ENCODE measurements around the gene KIAA1671. TPM values are rescaled to one million over a fixed set of nuclear protein-coding genes. Genes with fewer than 3 reads are reported as not detected.

The KIAA1671 gene
- polyA plus RNA-seq, 3 donors: not detected

DNA sequence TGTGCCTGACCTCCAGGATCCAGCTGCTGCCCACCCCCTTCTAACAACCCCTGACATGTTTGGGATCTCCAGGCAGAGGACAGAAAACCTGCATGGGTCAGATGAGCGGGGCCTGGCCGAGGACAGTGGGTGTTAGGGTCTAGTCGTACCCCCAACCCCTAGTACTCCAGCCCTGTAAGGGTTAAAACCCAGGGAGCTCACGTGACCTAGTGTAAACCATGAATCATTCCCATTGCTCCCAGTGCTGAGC, 158.0 kb downstream of the KIAA1671 start:
- no peaks in the 10 kb centered on the region for H3K79me2 ChIP-seq (ENCODE audit: insufficient read depth, low read length)
- no peak overlapping the region for H3K27ac ChIP-seq (ENCODE audit: low read depth in 1 of 2, low read length in 2 of 2)
- H3K36me3 Mint-ChIP-seq: peaks cover 0 to 5% of the 10 kb centered on the region in 2 donors
- H4K20me1 ChIP-seq (ENCODE audit: insufficient read depth, low read length): no peaks in the 10 kb centered on the region
- peaks cover 0 to 17% (median 10%) of the 10 kb centered on the region in 7 donors for H3K9me3 Mint-ChIP-seq
- peaks cover 31 to 48% (median 36%) of the 10 kb centered on the region in 3 donors for H3K27me3 Mint-ChIP-seq (ENCODE audit: low read depth in 3 of 3)
- H3K9me3 ChIP-seq (replicated peaks in 1 of 2; ENCODE audit: control insufficient read depth in 1 of 2, insufficient read depth in 1 of 2, low read length in 2 of 2): peaks cover 8 to 10% of the 10 kb centered on the region in 2 donors
- H2AFZ ChIP-seq (ENCODE audit: insufficient read depth, low read depth, low read length, poor library complexity, severe bottlenecking): no peak overlapping the region
- H3K4me3 ChIP-seq (replicated peaks in 1 of 3; ENCODE audit: low read depth in 2 of 3, low read length in 3 of 3): no peak overlapping the region
- no peak overlapping the region for H3K9ac ChIP-seq (ENCODE audit: insufficient read depth, low read length, poor library complexity, severe bottlenecking)
- peaks cover 8 to 37% of the 10 kb centered on the region in 2 donors for H3K27me3 ChIP-seq (ENCODE audit: control insufficient read depth in 2 of 2, insufficient read depth in 2 of 2, low read length in 2 of 2)
- TF ChIP-seq, protein P1, sequence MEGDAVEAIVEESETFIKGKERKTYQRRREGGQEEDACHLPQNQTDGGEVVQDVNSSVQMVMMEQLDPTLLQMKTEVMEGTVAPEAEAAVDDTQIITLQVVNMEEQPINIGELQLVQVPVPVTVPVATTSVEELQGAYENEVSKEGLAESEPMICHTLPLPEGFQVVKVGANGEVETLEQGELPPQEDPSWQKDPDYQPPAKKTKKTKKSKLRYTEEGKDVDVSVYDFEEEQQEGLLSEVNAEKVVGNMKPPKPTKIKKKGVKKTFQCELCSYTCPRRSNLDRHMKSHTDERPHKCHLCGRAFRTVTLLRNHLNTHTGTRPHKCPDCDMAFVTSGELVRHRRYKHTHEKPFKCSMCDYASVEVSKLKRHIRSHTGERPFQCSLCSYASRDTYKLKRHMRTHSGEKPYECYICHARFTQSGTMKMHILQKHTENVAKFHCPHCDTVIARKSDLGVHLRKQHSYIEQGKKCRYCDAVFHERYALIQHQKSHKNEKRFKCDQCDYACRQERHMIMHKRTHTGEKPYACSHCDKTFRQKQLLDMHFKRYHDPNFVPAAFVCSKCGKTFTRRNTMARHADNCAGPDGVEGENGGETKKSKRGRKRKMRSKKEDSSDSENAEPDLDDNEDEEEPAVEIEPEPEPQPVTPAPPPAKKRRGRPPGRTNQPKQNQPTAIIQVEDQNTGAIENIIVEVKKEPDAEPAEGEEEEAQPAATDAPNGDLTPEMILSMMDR (IDR thresholded peaks at IDR 0.05): no peak
- H3K4me1 ChIP-seq (ENCODE audit: control insufficient read depth in 1 of 2, insufficient read depth in 2 of 2, low read length in 2 of 2): peaks cover 4 to 5% of the 10 kb centered on the region in 2 donors
- intact Hi-C loops (cut with micrococcal nuclease): no loop called here
- no CpG with 5 or more reads among the region's 4 CpGs for WGBS (ENCODE audit: insufficient coverage)
- DNase-seq: no peak
- peak overlapping the region in 1 of 7 donors; percentile 43 for H3K27ac Mint-ChIP-seq
- peak overlapping the region in 1 of 2 donors; percentile 76 for H3K4me3 Mint-ChIP-seq
- H3K4me1 Mint-ChIP-seq: peaks cover 11% of the 10 kb centered on the region
- H3K4me2 ChIP-seq (replicated peaks; ENCODE audit: extremely low read depth, low read length, poor library complexity, severe bottlenecking): peak overlapping the region; percentile 37
- H3K36me3 ChIP-seq (replicated peaks in 1 of 2; ENCODE audit: control insufficient read depth in 1 of 2, insufficient read depth in 2 of 2, low read length in 2 of 2): no peaks in the 10 kb centered on the region

DNA sequence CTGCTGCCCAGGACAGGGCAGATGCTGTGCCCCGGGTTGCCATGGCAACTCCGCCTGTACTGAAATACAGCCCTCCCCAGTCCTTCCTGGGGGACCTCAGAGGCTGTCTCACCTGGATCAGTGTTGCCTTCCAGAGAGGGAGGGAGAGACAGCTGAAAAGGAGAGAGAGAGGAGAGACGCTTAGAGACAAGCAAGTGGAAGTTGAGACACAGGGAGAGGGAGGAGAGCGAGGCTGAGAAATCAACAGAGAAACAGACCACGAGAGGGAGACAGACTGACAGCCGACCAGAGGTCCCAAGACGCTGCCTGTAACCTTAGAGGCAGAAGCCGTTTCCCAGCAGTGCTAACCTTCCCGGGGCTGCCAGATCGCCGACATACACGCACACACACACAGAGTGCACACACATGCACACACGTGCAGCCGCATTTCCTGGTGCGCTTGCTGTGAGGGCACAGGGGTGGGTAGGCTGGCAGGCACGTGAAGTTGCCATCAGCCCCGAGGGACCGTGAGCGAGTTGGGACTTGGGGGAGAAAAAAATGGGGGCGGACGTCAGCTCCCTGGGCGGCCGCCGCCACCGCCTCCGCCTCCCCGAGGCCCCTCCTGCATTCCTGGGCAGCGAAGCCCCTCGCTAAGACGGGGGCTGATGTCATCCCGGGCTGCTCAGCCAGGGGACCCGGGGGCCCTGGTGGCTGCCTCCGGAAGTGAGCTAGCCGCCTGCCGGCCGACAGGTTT, 158.5 kb downstream of the KIAA1671 start:
- H3K27ac Mint-ChIP-seq: peak overlapping the region in 1 of 7 donors; percentile 43
- Histone ChIP-seq H3K4me1 (ENCODE audit: control insufficient read depth in 1 of 2, insufficient read depth in 2 of 2, low read length in 2 of 2) (peaks cover 4 to 5% of the 10 kb centered on the region in 2 donors), H3K9ac (ENCODE audit: insufficient read depth, low read length, poor library complexity, severe bottlenecking) (peak overlapping the region; percentile 8), H3K4me2 (replicated peaks; ENCODE audit: extremely low read depth, low read length, poor library complexity, severe bottlenecking) (peak overlapping the region; percentile 37), H3K27ac (ENCODE audit: low read depth in 1 of 2, low read length in 2 of 2) (no peak overlapping the region), H3K79me2 (ENCODE audit: insufficient read depth, low read length) (no peaks in the 10 kb centered on the region), H3K36me3 (replicated peaks in 1 of 2; ENCODE audit: control insufficient read depth in 1 of 2, insufficient read depth in 2 of 2, low read length in 2 of 2) (no peaks in the 10 kb centered on the region), H2AFZ (ENCODE audit: insufficient read depth, low read depth, low read length, poor library complexity, severe bottlenecking) (peak overlapping the region; percentile 21), H4K20me1 (ENCODE audit: insufficient read depth, low read length) (no peaks in the 10 kb centered on the region), H3K4me3 (replicated peaks in 1 of 3; ENCODE audit: low read depth in 2 of 3, low read length in 3 of 3) (no peak overlapping the region), H3K9me3 (replicated peaks in 1 of 2; ENCODE audit: control insufficient read depth in 1 of 2, insufficient read depth in 1 of 2, low read length in 2 of 2) (peaks cover 8 to 10% of the 10 kb centered on the region in 2 donors), H3K27me3 (ENCODE audit: control insufficient read depth in 2 of 2, insufficient read depth in 2 of 2, low read length in 2 of 2) (peaks cover 8 to 37% of the 10 kb centered on the region in 2 donors)
- DNase-seq: no peak
- peak overlapping the region; percentile 35 to 76 for H3K4me3 Mint-ChIP-seq
- WGBS (ENCODE audit: insufficient coverage): 2% methylated on average over 22 of the region's 36 CpGs
- TF ChIP-seq, protein P1 (IDR thresholded peaks at IDR 0.05): no peak
- peaks cover 0 to 17% (median 10%) of the 10 kb centered on the region in 7 donors for H3K9me3 Mint-ChIP-seq
- peaks cover 11% of the 10 kb centered on the region for H3K4me1 Mint-ChIP-seq
- intact Hi-C loops (cut with micrococcal nuclease): no loop called here
- H3K27me3 Mint-ChIP-seq (ENCODE audit: low read depth in 3 of 3): peaks cover 34 to 48% (median 36%) of the 10 kb centered on the region in 3 donors
- H3K36me3 Mint-ChIP-seq: peaks cover 0 to 5% of the 10 kb centered on the region in 2 donors

Measured in CD14-positive monocyte (primary cell).